ENCODE data around the gene KMT2E. TPM values are rescaled to one million over a fixed set of nuclear protein-coding genes. Genes with fewer than 3 reads are reported as not detected.

KMT2E gene
- total RNA-seq, 3 donors from 2014 or later (not counting 1 experiment from before 2014, with no cell fraction given) = 272 to 353 (median 345) TPM

GRCh38 chr7:104971290-104972071 lies 42.5 kb upstream of the KMT2E start:
- 97% methylated on average over 2 of the region's 3 CpGs for WGBS (ENCODE audit: insufficient coverage)
- ATAC-seq (no peak), DNase-seq (no peak)
- Mint-ChIP-seq H3K27me3 (ENCODE audit: low read depth in 2 of 2) (no peaks in the 10 kb centered on the region), H3K27ac (no peak overlapping the region), H3K36me3 (no peaks in the 10 kb centered on the region), H3K9me3 (no peaks in the 10 kb centered on the region), H3K4me1 (peaks cover 0 to 4% of the 10 kb centered on the region in 2 donors), H3K4me3 (no peak overlapping the region)
- Histone ChIP-seq H3K4me1 (ENCODE audit: control insufficient read depth, insufficient read depth, low read length) (no peaks in the 10 kb centered on the region), H3K27me3 (ENCODE audit: control insufficient read depth, insufficient read depth, low read length) (no peaks in the 10 kb centered on the region), H3K27ac (ENCODE audit: low read length) (no peak overlapping the region), H3K4me3 (ENCODE audit: low read length) (no peak overlapping the region), H3K36me3 (ENCODE audit: control insufficient read depth, insufficient read depth, low read length) (no peaks in the 10 kb centered on the region), H3K9me3 (ENCODE audit: control insufficient read depth, insufficient read depth, low read length) (no peaks in the 10 kb centered on the region)
- no peak for TF ChIP-seq CTCF (IDR thresholded peaks at IDR 0.05)
- intact Hi-C loops (cut with micrococcal nuclease) = no loop called here

GRCh38 chr7:104972500-104972899 lies 41.5 kb upstream of the KMT2E start:
- Histone ChIP-seq H3K9me3 (ENCODE audit: control insufficient read depth, insufficient read depth, low read length) (no peaks in the 10 kb centered on the region), H3K36me3 (ENCODE audit: control insufficient read depth, insufficient read depth, low read length) (no peaks in the 10 kb centered on the region), H3K4me1 (ENCODE audit: control insufficient read depth, insufficient read depth, low read length) (no peaks in the 10 kb centered on the region), H3K27me3 (ENCODE audit: control insufficient read depth, insufficient read depth, low read length) (no peaks in the 10 kb centered on the region), H3K27ac (ENCODE audit: low read length) (no peak overlapping the region), H3K4me3 (ENCODE audit: low read length) (no peak overlapping the region)
- WGBS (ENCODE audit: insufficient coverage) = 93% methylated on average over 5 of the region's 5 CpGs
- H3K27me3 Mint-ChIP-seq (ENCODE audit: low read depth in 2 of 2) = no peaks in the 10 kb centered on the region
- no peak for DNase-seq
- no peak overlapping the region for H3K4me3 Mint-ChIP-seq
- TF ChIP-seq CTCF (IDR thresholded peaks at IDR 0.05) = no peak
- ATAC-seq = no peak
- no peak overlapping the region for H3K27ac Mint-ChIP-seq
- intact Hi-C loops (cut with micrococcal nuclease) = no loop called here
- peaks cover 0 to 4% of the 10 kb centered on the region in 2 donors for H3K4me1 Mint-ChIP-seq
- no peaks in the 10 kb centered on the region for H3K36me3 Mint-ChIP-seq
- H3K9me3 Mint-ChIP-seq = no peaks in the 10 kb centered on the region

- H3K36me3 ChIP-seq (ENCODE audit: control insufficient read depth, insufficient read depth, low read length) = no peaks in the 10 kb centered on the region
- no peak overlapping the region for H3K27ac Mint-ChIP-seq
Observed at GRCh38 chr7:104973227-104973626, 40.8 kb upstream of the KMT2E start.

More at GRCh38 chr7:104973227-104973626, 40.8 kb upstream of the KMT2E start:
- no peaks in the 10 kb centered on the region for H3K9me3 ChIP-seq (ENCODE audit: control insufficient read depth, insufficient read depth, low read length)
- no peak overlapping the region for H3K4me3 Mint-ChIP-seq
- TF ChIP-seq CTCF (IDR thresholded peaks at IDR 0.05) = no peak
- no peaks in the 10 kb centered on the region for H3K4me1 ChIP-seq (ENCODE audit: control insufficient read depth, insufficient read depth, low read length)
- ATAC-seq (no peak), DNase-seq (no peak)
- no peaks in the 10 kb centered on the region for H3K27me3 Mint-ChIP-seq (ENCODE audit: low read depth in 2 of 2)
- H3K27me3 ChIP-seq (ENCODE audit: control insufficient read depth, insufficient read depth, low read length) = no peaks in the 10 kb centered on the region
- 88% methylated on average over 2 of the region's 2 CpGs for WGBS (ENCODE audit: insufficient coverage)
- H3K4me1 Mint-ChIP-seq = peaks cover 0 to 4% of the 10 kb centered on the region in 2 donors
- H3K9me3 Mint-ChIP-seq = no peaks in the 10 kb centered on the region
- no peaks in the 10 kb centered on the region for H3K36me3 Mint-ChIP-seq
- intact Hi-C loops (cut with micrococcal nuclease) = no loop called here
- no peak overlapping the region for H3K4me3 ChIP-seq (ENCODE audit: low read length)
- H3K27ac ChIP-seq (ENCODE audit: low read length) = no peak overlapping the region
